Kidney capillary endothelial cell (primary cell): ENCODE measurements around the gene C4orf54.
A peak's percentile ranks its signal among the peaks of the same experiment; 100 is the strongest.

Experiments used
- DNase-seq: peaks from one replicate; pipeline ENCODE4 v3.0.0-alpha.2; 2018; ENCODE audit warnings: low spot score

C4orf54 gene

GRCh38 chr4:99651811-99652485 lies 5.7 kb downstream of the C4orf54 start:
- no peak for DNase-seq

DNA sequence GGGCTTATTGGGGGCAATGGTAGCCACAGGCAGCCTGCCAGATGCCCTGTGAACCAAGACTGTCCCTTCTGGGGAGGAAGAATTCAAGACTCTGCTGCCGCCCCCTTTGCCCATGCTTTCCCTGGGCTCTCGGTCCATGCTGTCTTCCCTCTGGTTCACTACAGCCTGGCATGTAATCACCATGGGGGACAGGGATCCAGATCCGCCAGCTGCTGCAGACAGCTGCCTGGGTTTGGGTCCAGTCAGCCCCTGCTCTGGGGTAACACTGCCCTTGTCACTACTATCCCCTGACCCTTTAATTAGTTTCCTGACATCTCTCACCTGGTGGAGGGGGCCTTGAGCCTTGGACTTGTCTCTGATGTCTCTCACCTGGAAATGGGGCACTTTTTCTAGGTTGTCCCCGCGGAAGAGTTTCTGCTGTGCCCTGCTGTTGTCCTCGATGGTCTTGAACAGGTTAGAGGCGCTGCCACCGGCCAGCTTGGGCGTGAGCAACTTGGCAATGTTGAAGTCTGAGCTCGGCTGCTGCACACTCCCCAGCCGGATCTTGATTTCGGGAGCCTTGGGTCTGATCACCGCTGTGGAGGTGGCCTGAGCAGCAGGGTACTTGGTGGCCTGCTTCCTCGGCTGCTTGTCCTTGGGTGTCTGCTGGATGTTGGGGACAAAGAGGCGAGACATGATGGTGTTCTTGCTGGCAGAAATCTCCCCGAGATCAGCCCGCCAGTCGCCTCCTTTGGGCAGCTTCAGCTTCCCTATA lies 6.4 kb downstream of the C4orf54 start:
- DNase-seq = no peak

DNA sequence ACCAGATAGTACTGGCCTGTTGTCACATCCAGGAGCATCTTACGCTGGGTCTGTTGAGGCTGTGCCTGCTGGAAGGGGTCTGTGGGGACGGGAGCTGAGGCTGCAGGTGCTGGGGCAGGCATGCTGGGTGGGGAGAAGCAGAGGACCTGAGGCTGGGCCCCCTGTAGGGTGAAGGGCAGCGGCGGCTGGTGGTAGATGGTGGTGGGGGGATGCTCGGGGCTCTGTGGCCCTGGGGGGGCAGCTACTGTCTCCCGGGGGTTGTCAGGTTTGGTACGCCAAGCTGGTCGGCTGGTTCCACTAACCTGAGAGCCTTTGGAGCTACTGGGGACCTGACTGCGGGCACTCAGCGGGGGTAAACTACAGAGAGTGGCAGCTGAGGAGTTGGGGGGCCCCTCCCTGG lies 7.8 kb downstream of the C4orf54 start:
- no peak for DNase-seq

GRCh38 chr4:99649208-99649607 lies 8.4 kb downstream of the C4orf54 start:
- DNase-seq = no peak

GRCh38 chr4:99648321-99648720 lies 9.3 kb downstream of the C4orf54 start:
- no peak for DNase-seq

- no peak for DNase-seq
Measured at GRCh38 chr4:99647071-99647470, 10.6 kb downstream of the C4orf54 start.

- no peak for DNase-seq
Measured at GRCh38 chr4:99645638-99646037, 12.0 kb downstream of the C4orf54 start.

GRCh38 chr4:99645036-99645435 lies 12.6 kb downstream of the C4orf54 start:
- no peak for DNase-seq

DNA sequence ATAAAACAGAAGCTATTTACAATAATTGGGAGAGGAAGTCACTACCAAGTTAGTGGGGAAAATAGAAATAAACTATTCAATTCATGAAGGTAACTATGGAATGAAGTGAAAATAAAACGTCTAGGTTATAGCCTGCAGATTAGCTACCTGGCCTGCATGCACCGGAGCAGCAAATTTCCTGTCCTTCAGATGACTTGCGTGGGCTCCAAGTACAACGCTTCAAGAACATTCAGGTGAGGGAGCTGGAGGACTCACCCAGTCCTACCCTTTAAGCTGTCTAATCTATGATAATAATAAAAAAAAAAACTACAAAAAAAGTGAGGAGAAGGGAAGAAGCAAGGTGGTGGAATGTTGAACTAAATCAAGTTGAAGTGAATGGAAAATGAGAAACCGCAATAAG lies 13.2 kb downstream of the C4orf54 start:
- no peak for DNase-seq

DNA sequence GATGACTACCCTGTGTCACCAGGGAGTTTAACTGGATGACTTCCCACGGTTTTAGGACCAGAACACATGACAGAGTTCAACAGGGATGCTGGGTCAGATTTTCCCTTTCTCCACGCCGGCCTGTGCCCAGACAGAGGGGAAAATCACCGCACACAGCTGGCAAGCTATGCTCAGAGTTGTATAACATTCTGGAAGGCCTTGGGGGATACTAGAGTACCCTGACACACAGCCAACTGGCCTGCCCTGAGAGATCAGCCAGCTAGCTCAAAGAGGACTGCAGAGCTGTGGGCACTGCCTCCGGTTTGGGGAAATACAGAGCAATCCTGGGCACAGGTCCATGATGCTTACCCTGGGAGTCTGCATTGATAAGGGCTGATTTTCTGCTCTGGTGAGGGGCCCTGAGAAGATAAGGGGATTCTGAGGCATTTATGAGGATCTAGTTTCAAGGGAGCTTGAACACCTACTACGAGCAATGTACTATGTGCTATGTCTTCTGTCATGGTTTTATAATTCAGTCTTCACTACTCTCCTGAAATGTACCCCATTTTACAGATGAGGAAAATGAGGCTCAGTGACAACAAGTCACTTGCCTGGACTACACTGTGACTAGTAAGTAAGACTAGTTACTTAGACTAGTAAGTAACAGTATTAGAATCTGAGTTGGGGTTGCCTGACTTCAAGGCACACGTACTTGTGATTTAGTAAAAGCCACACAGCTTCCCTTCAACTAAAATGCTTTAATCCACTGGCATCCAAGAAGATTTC lies 14.7 kb downstream of the C4orf54 start:
- DNase-seq = no peak

GRCh38 chr4:99640676-99641075 lies 17.0 kb downstream of the C4orf54 start:
- DNase-seq = peak; percentile 26

DNA sequence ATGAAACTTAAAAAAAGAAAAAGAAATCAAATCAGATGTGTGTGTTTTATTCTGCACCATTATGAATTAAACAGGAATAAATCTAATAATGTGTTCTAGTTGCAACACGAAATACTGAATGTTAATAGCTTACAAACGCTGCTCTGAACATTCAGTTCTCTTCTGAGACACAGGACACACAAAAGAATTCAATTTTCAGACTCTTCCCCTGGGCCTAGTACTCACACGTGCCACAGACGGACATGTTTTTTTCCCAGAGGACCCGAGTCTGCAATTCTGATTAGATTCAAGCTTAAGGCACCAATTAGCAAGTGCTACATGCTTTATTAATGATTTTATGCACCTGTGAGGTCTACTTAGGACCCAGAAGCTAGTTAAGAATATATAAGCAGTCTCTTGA lies 20.5 kb downstream of the C4orf54 start:
- no peak for DNase-seq

DNA sequence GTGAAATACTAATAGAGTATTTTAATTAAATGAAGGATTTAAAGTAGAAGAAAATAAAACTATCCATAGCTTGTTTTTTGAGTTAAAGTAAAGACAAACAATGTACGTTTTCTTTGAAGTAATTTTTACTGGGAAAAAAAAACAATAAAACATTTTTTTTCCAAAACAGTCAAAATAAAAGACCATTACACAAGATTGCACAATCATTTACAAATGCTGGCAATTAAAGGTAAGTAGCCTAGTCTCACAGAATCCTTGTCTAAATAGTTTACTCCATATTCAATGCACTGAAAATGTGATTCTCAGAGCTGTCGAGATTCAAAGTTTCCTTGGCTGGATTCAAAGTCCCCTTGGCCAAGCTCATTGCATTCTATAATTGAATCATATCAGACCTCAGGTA lies 21.2 kb downstream of the C4orf54 start:
- no peak for DNase-seq

DNA sequence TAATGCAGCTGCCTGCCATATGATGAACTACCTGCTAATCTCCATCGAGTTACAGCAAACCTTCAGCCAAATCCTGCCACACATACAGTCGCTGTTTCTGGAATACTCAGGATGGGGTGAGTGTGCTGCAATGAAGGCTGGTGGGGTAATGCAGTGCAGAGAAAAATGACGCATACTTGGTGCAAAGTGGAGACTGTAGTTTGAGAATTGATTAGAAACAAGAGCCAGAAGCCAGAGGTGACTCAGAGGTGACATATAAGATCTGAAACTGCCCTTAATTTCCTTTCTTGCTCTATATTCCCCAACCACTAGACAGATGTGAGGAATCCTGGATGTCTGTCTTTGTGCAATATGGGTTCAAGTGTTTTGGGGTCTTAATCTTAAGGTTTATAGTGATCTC lies 22.0 kb downstream of the C4orf54 start:
- DNase-seq = no peak

- DNase-seq = no peak
Measured at GRCh38 chr4:99634742-99635360, 22.8 kb downstream of the C4orf54 start.

GRCh38 chr4:99633772-99634171 lies 23.9 kb downstream of the C4orf54 start:
- no peak for DNase-seq

GRCh38 chr4:99630857-99631360 lies 26.7 kb downstream of the C4orf54 start:
- no peak for DNase-seq

- DNase-seq = no peak
Measured at GRCh38 chr4:99629962-99630554, 27.6 kb downstream of the C4orf54 start.

GRCh38 chr4:99628040-99628439 lies 29.6 kb downstream of the C4orf54 start:
- DNase-seq = no peak

DNA sequence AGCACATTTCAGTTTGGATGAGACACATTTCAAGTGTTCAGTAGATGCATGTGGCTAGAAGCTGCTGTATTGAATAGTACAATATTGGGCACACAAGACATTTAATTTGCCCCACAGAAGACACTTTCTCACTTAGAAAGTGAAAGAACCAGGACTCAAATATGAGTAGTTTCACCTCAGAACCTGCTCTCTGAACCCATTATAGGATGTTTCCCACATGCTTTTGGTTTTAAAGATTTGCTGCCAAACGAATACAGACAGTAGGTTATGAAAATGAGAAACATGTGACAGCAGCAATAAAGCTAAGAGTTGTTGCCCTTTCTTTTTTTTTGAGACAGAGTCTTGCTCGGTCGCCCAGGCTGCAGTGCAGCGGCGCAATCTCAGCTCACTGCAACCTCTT lies 32.3 kb downstream of the C4orf54 start:
- DNase-seq = no peak

- DNase-seq = no peak
Measured at GRCh38 chr4:99624141-99624719, 33.4 kb downstream of the C4orf54 start.

GRCh38 chr4:99622341-99622740 lies 35.3 kb downstream of the C4orf54 start:
- no peak for DNase-seq
